ENCODE measurements around the gene PTF1A. TPM values are rescaled to one million over a fixed set of nuclear protein-coding genes. Genes with fewer than 3 reads are reported as not detected.

PTF1A gene
- total RNA-seq (not detected), polyA plus RNA-seq (not detected)
- long read RNA-seq, donor 1: 0 reads
- long read RNA-seq, donor 2, partial matches to known transcripts: 0 of 1 reads
- long read RNA-seq, donor 2, other reads (novel, unspliced or antisense): 0 of 1 reads

GRCh38 chr10:23191764-23192711, at the start of gene PTF1A:
TSS of gene PTF1A (plus strand) at chr10:23192312. CDS start at chr10:23192531, 219 bp downstream.
- TF ChIP-seq CTCF (IDR thresholded peaks at IDR 0.05 in 8 of 11, conservative IDR thresholded peaks at IDR 0.05 in 3 of 11) (no peak), POLR2AphosphoS5 (IDR thresholded peaks at IDR 0.05) (no peak), POLR2A (IDR thresholded peaks at IDR 0.05) (no peak)
- H3K27me3 ChIP-seq (replicated peaks in 1 of 7): peaks cover 4 to 100% (median 70%) of the 10 kb centered on the region in 7 donors
- peak within 1 kb of the TSS in 4 of 8 donors; percentile 5 to 42 (median 14) for H3K4me3 ChIP-seq
- H3K36me3 ChIP-seq: no peaks in the 10 kb centered on the region
- no peaks in the 10 kb centered on the region for H3K9me3 ChIP-seq
- WGBS, 5 donors: 2 to 6% (median 4%) methylated on average over 19 to 107 of the region's 107 CpGs
- H3K4me1 ChIP-seq: peaks cover 0 to 32% (median 16%) of the 10 kb centered on the region in 6 donors
- DNase-seq: no peak
- intact Hi-C loops (cut with DNase I; ENCODE audit: low total_unique reads): no loop called here
- no peak within 1 kb of the TSS for H3K27ac ChIP-seq

GRCh38 chr10:23146258-23146657, 45.9 kb upstream of the PTF1A start:
- Histone ChIP-seq H3K9me3 (peaks cover 0 to 4% (median under 1%) of the 10 kb centered on the region in 8 donors), H3K27me3 (replicated peaks in 1 of 7) (peaks cover 0 to 21% (median 0%) of the 10 kb centered on the region in 7 donors), H3K4me3 (no peak overlapping the region), H3K36me3 (no peaks in the 10 kb centered on the region), H3K27ac (no peak overlapping the region), H3K4me1 (no peaks in the 10 kb centered on the region)
- TF ChIP-seq POLR2AphosphoS5 (IDR thresholded peaks at IDR 0.05): no peak
- no peak for TF ChIP-seq POLR2A (IDR thresholded peaks at IDR 0.05)
- no peak for TF ChIP-seq CTCF (IDR thresholded peaks at IDR 0.05 in 8 of 11, conservative IDR thresholded peaks at IDR 0.05 in 3 of 11)
- intact Hi-C loops (cut with DNase I; ENCODE audit: low total_unique reads): no loop called here
- WGBS, 5 donors: 65 to 82% (median 75%) methylated on average over 9 of the region's 9 CpGs
- DNase-seq: no peak

GRCh38 chr10:23147035-23147434, 45.1 kb upstream of the PTF1A start:
- TF ChIP-seq POLR2AphosphoS5 (IDR thresholded peaks at IDR 0.05): no peak
- TF ChIP-seq POLR2A (IDR thresholded peaks at IDR 0.05): no peak
- no peak for TF ChIP-seq CTCF (IDR thresholded peaks at IDR 0.05 in 8 of 11, conservative IDR thresholded peaks at IDR 0.05 in 3 of 11)
- no peak overlapping the region for H3K27ac ChIP-seq
- peaks cover 0 to 28% (median 0%) of the 10 kb centered on the region in 7 donors for H3K27me3 ChIP-seq (replicated peaks in 1 of 7)
- no peak overlapping the region for H3K4me3 ChIP-seq
- no peaks in the 10 kb centered on the region for H3K36me3 ChIP-seq
- H3K4me1 ChIP-seq: no peaks in the 10 kb centered on the region
- no peaks in the 10 kb centered on the region for H3K9me3 ChIP-seq
- WGBS, 5 donors: 81 to 88% (median 85%) methylated on average over 6 of the region's 6 CpGs
- DNase-seq: no peak
- intact Hi-C loops (cut with DNase I; ENCODE audit: low total_unique reads): no loop called here

- Histone ChIP-seq H3K36me3 (no peaks in the 10 kb centered on the region), H3K4me1 (no peaks in the 10 kb centered on the region), H3K27ac (no peak overlapping the region), H3K27me3 (replicated peaks in 1 of 7) (peaks cover 0 to 28% (median 0%) of the 10 kb centered on the region in 7 donors), H3K4me3 (no peak overlapping the region), H3K9me3 (no peaks in the 10 kb centered on the region)
- WGBS, 5 donors: 92 to 97% (median 94%) methylated on average over 19 of the region's 19 CpGs
- no peak for DNase-seq
- TF ChIP-seq POLR2A (IDR thresholded peaks at IDR 0.05): no peak
- TF ChIP-seq POLR2AphosphoS5 (IDR thresholded peaks at IDR 0.05): no peak
- TF ChIP-seq CTCF (IDR thresholded peaks at IDR 0.05 in 8 of 11, conservative IDR thresholded peaks at IDR 0.05 in 3 of 11): no peak
- intact Hi-C loops (cut with DNase I; ENCODE audit: low total_unique reads): no loop called here
These were observed 43.9 kb upstream of the PTF1A start for GRCh38 chr10:23148214-23148613.

Data from spleen (tissue), 13 donors.